SIG-M5 treated with dmso at 0.1 percent for 504 hours (cell line): ENCODE measurements around the gene EN2.

Experiments used
- DNase-seq: peaks from one replicate; lab custom pipeline; 2025; ENCODE audit not compliant: unreplicated experiment; lab: John Stamatoyannopoulos, UW

The EN2 gene

GRCh38 chr7:155484483-155485399, 26.8 kb downstream of the EN2 start:
- no peak for DNase-seq

DNA sequence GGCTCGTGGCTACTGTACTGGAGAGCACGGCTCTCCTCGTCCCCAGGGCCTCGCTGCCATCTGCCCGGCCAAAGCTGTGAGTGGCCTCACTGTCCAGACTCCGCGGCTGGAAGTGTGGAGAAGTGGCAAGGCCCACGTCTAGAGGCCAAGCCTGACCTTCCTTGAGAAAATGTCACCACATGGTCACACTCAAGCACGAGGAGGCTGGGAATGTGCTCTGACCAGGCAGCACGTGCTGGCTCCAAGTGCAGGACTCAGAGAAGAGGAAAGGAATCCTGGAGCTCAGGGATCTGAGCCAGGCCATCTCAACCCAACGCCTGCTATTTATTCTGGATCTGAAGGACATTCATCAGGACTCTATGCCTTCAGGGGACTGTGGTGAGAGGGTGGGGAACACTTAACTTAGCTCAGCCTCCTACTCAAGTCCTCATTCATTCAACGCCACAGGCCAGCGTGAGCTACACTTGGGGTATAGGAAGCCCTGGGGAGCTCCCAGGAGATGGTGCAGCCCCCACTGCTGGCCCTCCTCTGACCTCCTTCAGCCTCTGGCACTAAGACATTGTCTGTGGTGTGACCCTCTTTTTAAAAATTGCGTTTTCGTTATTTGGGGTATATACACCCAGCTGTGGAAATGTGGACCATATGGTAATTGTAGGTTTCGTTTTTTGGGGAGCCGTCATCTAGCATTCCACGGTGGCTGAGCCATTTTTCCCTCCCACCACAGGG, 29.0 kb downstream of the EN2 start:
- DNase-seq: no peak

- no peak for DNase-seq
These were observed 29.9 kb downstream of the EN2 start for GRCh38 chr7:155487509-155488482.

DNA sequence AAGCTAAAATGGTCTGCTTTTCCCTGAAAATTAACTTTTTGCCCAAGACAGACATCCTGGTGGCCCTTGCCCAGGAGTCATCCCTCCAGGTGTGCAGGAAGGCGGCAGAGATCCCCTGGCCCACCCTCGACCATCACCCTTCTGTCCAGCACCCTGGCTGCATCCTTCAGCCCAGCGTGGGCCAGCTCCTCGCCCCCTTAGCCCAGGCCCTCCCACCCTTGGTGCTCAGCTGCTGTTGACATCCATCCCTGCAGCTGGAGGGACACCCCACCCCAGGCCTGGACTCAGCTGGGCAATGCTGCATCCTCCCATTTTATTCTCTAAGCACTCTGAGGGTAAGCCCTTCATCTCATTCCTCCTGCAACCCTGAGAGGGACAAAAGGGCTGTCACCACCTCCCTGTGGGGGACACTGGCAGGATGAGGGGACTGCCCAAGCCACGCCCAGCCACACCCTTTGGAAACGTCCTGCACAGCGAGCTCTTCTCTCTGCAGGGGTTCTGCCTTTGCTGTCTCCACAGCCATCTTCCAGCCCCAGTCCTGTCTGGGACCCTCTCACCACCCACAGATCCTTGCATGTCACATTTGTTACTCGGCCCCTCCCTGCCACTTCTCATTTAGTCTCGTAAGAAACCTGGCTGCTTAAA, 30.7 kb downstream of the EN2 start:
- no peak for DNase-seq

GRCh38 chr7:155489158-155489840, 31.4 kb downstream of the EN2 start:
- DNase-seq: no peak

- DNase-seq: no peak
These were observed 32.1 kb downstream of the EN2 start for GRCh38 chr7:155489862-155490696.

- no peak for DNase-seq
These were observed 33.0 kb downstream of the EN2 start for GRCh38 chr7:155490697-155491628.

- no peak for DNase-seq
These were observed 33.9 kb downstream of the EN2 start for GRCh38 chr7:155491812-155492211.

DNA sequence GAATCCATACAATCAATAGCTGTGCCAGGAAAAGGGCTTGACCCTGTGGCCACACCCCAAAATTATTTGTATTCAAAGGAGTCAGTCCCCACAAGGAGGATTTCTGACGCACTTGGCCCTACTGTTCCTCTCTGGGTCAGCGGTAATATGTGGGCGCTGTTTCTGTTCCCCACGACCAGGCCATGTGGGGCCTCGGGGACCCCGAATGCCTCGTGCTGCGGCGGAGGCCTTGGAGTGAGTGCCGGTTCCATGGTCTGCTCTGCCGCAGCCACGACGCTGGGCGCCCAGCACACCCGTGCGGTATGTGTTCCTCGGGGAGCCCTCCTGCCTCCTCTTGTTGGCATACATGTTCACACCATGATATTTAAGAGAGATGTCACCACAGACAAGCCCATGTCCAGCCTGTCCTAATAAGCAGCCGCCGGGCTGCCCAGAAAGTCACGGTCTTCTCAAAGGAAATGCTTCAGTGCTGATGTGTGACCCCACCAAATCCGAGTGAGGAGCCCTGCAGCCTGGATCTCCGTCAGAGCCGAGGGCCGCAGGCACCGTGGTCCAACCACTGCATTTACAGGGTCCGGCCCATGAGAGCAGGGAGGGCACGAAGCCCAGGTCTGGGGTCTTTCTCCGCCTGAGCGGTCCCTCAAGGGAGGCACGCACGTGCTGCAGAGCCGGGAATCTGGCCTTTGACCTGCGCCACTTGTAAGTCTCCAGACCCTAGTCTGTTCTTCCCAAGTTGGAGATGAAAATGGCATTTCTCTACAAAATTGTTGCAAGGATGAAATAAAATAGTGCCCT, 36.0 kb downstream of the EN2 start:
- DNase-seq: no peak

DNA sequence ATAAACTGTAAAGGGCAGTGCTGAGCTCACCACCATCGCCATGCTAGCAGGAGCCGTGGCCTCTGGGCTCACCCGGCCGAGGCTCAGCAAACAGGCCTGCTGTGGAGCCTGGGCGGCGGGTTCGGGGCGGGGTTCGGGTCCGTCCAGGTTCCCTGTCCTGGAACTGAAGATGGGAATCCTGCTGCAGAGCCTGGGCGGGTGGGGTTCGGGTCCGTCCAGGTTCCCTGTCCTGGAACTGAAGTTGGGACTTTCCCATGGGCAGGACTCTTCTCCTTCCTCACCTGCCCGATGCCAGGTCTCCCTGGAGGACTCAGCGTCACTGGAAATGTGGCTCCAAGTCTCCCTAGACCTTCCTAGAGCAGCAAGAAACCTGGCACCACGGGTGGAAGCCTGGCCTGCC, 36.6 kb downstream of the EN2 start:
- DNase-seq: no peak

- DNase-seq: no peak
These were observed 37.7 kb downstream of the EN2 start for GRCh38 chr7:155495440-155496248.

- no peak for DNase-seq
These were observed 38.5 kb downstream of the EN2 start for GRCh38 chr7:155496267-155497005.

DNA sequence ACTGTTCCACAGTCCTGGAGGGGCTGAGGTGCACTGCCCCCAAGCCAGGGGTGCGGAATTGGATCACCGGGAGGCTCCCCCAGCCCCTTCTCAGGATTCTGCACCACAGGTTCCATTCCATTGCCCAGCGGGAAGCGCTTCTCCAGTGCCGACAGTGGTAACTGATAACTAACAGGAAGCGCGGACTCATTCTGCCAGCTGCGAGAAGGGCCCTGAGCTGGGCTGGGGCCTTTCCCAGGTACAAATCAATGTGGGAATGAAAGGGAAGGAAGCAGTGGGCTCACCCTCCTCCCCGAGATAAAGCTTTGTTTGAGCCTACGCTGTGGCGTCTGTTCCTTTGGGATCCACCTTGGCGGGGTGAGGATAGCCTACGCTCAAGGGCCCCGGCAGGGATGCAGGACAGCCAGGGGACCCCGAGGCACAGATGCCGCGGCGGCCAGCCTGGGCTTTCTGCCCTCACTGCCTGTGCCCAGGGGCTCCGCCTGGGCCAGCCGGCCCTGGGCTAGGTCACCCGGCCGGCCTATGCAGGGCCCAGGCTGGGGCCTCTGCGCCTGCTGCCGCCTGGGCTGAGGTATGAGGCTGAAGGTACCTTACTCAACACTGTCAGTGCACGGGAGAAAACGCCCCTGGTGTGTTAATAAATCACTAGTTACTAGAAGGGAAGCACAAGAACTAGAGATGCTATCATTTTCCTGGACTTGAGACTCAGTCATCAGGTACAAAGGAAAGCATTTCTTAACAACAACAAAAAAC, 39.4 kb downstream of the EN2 start:
- DNase-seq: no peak

GRCh38 chr7:155505422-155505793, 47.5 kb downstream of the EN2 start:
- no peak for DNase-seq

DNA sequence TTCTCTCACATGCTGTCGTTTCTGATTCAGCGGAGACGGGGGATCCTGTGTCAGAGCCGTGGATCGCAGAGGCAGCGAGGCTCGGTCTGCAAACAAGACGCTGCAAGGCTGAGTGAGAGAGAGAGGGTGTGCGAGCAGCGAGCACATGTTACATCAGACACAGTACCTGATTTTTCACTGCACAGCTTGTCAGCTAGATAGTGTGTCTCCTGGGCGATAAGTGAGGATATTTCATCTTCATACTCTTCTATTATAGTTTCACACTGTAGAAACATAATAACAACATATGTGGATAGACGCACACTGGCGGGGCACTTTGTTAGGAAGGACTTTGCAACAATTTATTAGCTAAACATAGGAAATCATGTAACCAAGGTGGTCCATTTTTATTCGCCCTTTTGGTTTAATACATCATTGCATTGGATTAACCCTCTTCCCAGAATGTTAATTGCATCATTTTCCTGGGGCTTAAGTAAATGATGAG, 49.0 kb downstream of the EN2 start:
- DNase-seq: no peak
